GM19025 (cell line): Measurements from ENCODE around the gene SHBG.
"Not testable (repeated sequence)": the region's sequence is repeated elsewhere in the genome, so short reads cannot be mapped to it uniquely, and the experiment has no call there.

Experiments used
- ATAC-seq: cut with Tn5 transposase; IDR thresholded peaks from one replicate; pipeline ENCODE4 v1.9.1; 2021; ENCODE audit warnings: mild to moderate bottlenecking, low read depth, moderate library complexity; ENCODE audit not compliant: unreplicated experiment

The SHBG gene

DNA sequence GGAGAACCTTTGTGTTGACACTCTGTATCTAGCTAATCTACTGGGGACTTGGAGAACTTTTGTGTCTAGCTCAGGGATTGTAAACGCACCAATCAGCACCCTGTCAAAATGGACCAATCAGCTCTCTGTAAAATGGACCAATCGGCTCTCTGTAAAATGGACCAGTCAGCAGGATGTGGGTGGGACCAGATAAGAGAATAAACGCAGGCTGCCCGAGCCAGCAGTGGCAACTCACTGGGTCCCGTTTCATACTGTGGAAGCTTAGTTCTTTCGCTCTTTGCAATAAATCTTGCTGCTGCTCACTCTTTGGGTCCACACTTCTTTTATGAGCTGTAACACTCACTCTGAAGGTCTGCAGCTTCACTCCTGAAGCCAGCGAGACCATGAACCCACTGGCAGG is 11.7 kb downstream of the SHBG start:
- not testable (repeated sequence) for ATAC-seq

DNA sequence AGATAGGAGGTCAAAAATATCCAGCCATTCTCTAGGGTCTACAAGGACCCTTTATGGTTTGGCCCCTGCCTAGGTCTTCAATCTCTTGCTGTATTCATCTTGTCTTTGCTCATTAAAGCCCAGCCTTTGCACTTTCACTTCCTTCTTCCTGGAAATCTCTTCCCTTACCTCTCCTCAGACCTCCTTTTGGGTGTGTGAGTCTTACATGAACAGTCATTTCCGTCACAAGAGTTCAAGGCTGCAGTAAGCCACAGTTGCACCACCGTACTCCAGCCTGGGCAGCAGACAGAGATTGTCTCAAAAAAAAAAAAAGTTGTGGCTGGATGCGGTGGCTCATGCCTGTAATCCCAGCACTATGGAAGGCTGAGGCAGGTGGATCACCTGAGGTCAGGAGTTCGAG is 14.8 kb downstream of the SHBG start:
- no peak for ATAC-seq

DNA sequence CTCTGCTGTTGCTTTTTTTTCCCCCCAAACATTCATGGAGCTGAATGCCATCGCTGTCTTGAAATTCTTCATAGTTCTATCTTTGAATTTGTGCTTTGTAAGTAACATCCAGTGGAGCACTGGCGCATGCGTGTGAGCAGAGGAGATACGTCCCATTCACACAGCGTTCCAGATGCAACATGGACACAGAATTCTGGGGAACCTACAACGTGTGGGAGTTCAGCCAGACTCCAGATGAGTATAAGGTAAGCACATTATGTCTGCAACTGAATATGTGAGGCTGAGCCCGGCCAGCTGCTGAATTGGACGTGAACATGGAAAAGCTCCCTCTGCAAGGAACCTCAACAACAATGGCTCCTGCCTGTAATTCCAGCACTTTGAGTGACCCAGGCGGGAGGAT is 16.5 kb downstream of the SHBG start:
- no peak for ATAC-seq

DNA sequence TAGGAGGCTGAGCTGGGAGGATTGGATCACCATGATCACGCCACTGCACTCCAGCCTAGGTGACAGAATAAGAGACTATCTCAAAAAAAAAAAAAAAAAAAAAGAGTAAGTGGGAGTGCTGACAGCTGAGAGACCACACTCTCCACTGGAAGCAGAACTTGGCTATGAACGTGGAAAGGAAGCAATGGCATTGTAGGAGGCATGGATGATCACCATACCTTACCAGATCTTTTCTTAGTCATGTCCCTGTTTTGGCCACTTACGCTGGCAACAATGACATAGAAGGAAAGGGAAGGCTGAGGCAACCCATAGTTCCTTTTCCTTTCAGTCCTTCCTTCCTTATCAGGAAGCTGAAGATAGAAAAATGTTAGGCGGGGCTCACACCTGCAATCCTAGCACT is 17.1 kb downstream of the SHBG start:
- ATAC-seq: no peak

DNA sequence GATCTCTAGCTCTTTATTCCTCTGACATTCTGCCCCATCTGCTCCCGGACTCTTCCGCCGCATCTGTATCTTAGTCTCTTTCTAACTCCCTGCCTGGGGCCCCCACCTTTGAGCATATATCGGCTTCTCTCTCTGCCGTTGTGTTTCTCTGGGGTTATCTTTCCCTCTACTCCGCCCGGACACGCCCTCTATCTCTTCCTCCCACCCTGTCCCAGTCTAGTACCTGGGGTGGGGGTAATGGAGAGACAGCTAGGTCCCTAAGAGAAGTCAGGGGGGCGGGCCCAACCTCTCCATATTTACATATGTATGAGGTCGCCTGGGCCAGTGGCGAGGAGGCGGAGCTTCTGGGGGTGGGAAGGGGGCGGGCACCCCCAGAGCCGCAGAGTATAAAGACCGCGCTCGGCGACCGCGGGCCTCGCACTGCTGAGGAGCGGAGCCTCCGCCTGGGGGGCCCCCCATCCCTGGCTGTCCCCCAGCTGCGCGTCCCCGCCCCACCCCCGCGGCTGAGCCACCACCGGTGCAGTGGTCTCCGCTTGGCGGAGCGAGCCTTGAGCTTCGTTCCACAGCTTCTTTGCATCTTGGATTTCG is 20.7 kb downstream of the SHBG start, which contains the start of gene ATP1B2:
Gene ATP1B2 (plus strand): TSS at position 418 of the 588 bp plus-strand sequence. CDS start 593 bp downstream, outside the sequence.
- no peak for ATAC-seq

DNA sequence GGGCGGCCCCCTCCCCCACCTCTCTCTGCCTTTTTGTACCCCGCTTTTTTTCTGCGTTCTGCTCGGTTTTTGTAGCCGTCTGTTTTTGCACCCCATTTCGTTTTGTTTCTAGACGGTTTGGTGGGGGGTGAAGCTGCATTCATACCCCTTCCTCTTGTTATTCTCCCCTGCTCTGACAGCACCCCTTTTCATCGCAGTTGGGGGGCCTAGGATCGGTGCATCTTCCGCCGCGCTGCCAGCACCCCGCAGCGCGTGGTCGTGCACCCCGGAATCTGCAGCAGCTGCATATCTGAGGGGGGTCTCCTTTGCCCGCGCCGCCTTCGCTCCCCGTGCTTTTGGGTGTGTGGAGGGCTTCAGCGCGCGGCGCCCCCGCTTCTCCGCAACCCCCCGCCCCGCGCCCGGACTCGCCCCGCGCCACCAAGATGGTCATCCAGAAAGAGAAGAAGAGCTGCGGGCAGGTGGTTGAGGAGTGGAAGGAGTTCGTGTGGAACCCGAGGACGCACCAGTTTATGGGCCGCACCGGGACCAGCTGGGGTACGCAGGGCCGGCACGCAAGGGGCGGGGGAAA is 21.2 kb downstream of the SHBG start:
- no peak for ATAC-seq

DNA sequence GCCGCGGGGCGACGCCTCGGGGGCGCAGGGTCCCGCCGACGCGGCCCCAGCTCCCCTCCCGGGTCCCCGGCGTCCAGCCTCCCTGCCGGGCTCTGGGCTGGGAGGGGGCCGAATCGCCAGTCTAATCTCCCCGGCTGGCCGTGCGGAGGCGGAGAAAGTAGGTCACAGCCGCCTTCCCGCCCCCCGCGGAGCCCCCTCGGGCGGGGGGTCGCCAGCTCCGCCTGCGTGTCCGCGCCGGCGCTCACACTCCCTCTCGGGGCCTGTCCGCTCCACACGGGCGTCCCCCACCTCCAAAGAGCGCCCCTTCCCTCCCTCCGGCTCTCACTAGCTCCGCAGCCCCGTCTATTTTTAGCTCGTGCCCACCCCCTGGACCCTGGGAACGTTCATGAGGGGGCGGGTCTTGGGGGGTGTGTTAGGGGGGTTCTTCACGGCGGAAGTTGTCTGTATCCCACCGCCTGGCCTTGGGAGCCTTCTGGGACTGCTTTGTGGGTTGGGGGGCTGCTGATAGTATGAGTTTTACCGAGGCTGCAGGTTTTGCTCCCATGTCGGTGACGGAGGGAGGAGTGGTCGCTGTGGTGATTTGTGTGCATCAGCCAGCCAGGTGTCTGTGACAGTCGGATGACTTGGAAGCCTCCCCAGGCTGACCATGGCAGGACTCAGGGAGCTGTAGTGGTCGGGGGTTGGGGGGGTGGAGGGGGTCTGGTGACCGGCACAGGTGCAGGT is 21.9 kb downstream of the SHBG start:
- no peak for ATAC-seq

DNA sequence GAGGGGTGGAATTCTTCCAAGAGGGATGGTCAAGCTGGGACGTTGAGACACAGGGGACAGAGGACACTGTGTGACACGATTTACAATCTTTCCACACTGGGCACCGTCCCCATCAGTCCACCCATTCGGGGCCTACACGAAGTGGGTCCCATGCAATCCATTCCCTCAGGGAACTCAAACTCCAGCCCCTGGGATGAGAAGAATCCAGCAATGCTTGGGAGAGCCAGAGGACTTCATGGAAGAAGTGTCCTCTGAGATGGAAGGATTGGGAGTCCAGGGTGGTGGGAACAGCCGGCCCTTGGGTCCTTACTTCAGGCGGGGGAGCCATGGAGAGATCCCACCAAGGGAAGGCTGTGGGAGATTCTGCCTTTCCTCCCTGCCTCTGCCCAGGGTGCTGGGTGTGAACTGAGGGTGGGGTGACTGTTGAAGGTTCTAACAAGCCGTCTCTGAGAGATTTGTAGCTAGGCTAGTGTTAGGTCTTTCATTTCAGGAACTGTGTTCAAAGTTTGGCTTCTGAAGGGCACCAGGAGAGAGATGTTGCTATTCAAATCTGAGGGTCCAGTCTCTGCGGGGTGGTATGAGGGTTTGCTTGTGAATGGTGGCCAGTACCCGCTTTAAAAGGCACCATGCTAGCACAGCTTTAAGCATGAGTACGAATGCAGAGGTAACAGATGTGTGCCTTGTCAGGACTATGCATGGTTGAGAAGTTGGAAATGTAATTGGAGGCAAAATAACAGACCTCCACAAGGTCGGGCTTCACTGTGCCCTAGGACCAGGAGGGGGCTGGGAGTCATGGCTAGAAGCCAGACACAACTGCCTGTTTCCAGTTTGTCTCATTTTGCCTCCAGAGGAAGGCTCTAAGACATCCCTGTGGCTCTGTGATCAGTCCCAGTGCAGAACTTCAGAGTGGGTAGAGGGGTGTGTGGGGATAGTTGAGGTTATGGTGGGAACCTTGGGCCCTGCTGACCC is 22.7 kb downstream of the SHBG start:
- no peak for ATAC-seq

DNA sequence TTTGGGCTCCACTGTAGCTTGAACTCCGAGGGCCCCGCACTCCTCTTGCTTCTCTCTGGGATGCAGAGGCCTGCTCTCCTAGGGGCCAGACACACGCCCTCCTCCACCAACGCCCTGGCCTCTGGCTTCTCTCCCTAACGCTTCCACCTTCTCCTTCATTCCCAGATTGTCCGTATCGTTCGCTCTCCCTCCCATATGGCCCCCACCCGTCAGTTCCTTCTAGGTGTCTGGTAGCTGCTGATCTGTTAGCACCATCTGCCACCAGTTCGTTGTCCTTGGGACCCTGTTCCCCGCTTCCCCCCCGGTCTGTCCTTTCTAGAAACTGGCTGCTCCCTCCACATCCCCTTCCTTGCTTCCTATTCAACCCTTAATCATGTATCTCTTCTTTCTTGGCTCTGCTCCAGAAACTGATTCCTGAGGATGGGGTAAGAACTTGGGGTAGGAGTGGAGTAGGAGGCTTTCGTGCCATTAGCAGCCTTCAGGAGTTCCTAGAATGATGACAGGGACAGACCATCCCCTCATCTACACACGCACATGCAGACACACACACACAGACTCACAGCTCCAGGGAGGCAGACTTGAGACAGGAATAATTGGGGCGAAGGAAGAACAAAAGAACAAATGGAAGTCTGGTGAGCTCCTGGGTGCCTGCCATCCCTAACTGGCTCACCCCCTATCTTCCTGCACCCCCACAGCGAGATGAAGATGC is 25.1 kb downstream of the SHBG start:
- ATAC-seq: no peak

DNA sequence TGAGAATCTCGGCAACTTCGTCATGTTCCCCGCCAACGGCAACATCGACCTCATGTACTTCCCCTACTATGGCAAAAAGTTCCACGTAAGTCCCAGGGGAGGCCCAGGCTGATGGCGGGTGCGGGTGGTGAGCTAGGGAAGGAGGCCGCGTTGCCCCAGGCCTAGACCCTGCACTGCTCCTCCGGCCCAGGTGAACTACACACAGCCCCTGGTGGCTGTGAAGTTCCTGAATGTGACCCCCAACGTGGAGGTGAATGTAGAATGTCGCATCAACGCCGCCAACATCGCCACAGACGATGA is 25.6 kb downstream of the SHBG start:
- ATAC-seq: no peak

DNA sequence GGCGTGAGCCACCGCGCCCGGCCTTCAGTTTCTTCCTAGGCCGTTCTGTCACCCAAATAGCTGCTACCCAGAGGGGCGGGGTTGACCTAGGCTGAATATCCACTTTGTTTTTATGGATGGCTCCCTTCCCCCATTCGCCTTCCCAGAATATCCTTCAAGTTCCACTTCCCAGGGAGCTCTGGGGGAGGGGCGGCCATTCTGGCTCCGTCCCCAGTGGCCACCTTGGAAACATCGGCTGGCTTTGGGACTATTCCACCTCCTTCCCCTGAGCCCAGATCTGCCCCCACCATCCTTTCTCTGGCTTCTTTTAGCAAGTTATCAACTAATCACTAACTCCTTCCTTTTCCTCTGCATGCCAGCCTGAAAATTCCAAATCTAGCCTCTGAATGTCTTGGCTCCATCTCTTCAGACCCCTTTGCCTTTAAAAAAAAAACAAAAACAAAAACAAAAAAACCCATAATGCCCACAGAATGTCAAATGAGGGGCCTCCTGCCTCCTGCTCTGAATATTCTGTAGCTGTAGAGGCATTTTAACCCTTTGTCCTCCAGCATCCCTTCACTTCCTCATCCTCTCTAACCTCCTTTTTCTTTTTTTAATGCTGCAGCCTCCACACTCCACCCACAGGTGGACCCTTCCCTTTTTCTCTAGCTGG is 27.1 kb downstream of the SHBG start:
- ATAC-seq: no peak

DNA sequence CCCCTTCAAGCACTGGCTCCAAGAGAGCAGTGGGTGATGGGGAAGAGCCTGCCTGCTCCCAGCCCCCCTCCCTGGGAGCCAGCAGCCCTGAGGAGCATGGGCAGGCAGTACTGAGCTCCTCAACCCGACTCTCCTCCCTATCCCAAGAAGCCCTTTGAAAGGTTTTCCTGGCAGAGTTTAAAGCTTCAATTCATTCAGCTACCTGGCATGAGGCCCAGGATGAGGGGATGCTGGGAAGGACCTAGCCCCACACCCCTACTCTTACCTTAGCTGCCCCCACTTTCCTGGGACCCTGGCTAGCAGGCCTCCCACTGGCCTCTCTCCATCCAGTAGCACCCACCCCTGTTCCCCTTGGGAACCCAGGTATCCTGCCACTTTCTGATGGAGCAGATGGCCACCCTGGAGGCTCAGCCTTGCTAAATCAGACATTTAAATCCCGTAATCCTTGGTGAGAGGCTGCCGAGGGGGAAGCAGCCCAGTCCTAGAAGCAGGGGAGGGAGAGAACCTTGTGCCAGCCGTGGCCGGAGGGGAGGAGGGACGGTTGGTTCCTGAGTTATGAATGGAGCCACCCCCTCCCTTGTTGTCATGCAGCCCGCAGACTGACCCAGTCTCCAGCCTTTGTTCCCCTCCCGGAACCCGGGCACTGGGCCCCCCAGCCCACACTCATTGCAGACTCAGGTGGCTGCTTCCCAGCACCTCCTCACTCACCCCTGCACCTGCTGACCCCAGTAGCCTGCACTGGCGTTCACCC is 37.9 kb downstream of the SHBG start:
- ATAC-seq: no peak

DNA sequence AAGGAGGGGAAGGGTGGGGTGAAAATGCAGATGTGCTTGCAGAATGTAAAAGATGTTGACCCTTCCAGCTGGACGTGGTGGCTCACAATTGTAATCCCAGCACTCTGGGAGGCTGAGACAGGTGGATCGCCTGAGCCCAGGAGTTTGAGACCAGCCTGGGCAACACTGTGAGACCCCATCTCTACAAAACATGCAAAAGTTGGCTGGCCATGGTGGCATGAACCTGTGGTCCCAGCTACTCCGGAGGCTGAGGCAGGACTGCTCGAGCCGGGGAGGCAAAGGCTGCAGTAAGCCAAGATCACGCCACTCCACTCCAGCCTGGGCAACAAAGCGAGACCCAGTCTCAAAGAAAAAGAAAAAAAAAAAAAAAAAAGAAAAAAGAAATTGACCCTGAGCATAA is 38.5 kb downstream of the SHBG start:
- no peak for ATAC-seq

DNA sequence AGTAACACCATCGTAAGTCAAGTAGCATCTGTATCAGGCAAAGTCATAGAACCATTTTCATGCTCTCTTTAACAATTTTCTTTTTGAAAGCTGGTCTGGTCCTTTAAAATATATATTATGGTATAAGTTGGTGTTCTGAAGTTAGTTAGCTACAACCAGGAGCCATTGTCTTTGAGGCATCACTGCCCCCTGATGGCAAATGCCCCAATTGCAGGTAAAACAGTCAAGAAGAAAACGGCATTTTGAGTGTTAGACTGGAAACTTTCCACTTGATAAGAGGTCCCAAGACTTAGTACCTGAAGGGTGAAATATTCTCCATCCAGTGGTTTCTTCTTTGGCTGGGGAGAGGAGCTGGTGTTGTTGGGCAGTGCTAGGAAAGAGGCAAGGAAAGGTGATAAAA is 43.3 kb downstream of the SHBG start:
- ATAC-seq: no peak

DNA sequence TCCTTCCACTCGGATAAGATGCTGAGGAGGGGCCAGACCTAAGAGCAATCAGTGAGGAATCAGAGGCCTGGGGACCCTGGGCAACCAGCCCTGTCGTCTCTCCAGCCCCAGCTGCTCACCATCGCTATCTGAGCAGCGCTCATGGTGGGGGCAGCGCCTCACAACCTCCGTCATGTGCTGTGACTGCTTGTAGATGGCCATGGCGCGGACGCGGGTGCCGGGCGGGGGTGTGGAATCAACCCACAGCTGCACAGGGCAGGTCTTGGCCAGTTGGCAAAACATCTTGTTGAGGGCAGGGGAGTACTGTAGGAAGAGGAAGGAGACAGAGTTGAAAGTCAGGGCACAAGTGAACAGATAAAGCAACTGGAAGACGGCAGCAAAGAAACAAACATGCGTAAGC is 45.0 kb downstream of the SHBG start:
- no peak for ATAC-seq

DNA sequence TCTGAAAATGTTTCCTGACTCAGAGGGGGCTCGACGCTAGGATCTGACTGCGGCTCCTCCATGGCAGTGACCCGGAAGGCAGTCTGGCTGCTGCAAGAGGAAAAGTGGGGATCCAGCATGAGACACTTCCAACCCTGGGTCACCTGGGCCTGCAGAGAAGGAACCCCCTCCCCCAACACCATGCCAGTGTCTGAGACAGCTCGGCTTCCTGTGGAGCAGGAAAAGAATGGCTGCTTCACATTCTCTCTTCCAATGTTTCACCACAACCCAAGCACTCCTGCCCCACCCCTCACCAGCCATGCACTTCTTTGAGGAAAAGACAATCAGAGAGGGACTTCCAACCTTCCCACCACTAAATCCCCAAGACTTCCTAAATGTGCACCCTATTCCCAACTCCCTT is 46.6 kb downstream of the SHBG start:
- no peak for ATAC-seq

DNA sequence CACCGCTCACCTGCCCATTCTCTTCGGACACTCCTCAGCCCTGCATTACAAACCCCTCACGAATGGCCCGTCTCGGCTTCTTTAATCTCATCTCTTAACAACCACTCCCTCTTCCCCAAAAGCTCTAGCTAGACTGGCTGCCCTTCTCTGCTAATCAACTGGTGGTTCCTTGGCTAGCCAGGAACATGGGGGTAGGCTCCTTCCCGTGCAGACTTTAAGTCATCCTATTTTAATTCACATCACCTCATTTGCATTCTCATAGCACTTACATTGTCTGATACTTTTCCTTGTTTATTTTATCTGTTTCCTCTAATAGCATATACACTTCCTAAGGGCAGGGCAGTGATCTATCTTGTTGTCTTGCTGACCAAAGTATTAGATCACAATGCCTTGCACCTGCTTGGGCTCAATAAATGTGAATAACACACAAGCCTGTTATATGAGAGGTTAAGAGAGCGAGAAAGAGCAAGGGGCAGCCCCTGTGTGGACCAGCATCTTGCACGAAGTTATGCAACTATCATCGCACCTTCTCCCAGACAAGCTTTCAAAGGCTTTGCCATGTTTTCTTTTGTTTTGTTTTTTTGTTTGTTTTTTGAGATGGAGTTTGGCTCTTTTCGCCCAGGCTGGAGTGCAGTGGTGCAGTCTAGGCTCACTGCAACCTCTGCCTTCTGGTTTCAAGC is 47.6 kb downstream of the SHBG start:
- ATAC-seq: no peak
